Lung (tissue), 12 donors: ENCODE data around the gene SIM2. TPM values are rescaled to one million over a fixed set of nuclear protein-coding genes. Genes with fewer than 3 reads are reported as not detected.

ENCODE experiments used
- ATAC-seq: fragments of 200-7000 bp; cut with Tn5 transposase; one replicate; pipeline ENCODE4 v1.9.1; 2020; ENCODE audit warnings: moderate number of reproducible peaks; ENCODE audit not compliant: insufficient read depth, low FRiP score
- DNase-seq, 3 donors: peaks; one replicate each; pipeline ENCODE4 v3.0.0-alpha.2; 2013 to 2017
- H3K27ac ChIP-seq, 2 donors: one replicate each; pipeline ENCODE4 v1.5.1; 2013; ENCODE audit warnings: mild to moderate bottlenecking in 2 of 2, moderate library complexity in 2 of 2, control low read depth in 1 of 2, inconsistent platforms in 1 of 2, low read depth in 1 of 2, low read length in 1 of 2
- H3K27me3 ChIP-seq, 3 donors: one replicate each; pipeline ENCODE4 v1.5.1; 2013; ENCODE audit warnings: low read length in 2 of 3; ENCODE audit not compliant: control insufficient read depth in 3 of 3, insufficient read depth in 3 of 3
- H3K36me3 ChIP-seq, 4 donors: one replicate each; pipeline ENCODE4 v1.5.1; 2013; ENCODE audit warnings: low read length in 4 of 4, mild to moderate bottlenecking in 1 of 4, moderate library complexity in 1 of 4; ENCODE audit not compliant: control insufficient read depth in 4 of 4, insufficient read depth in 4 of 4
- H3K4me1 ChIP-seq, 5 donors: one replicate each; pipeline ENCODE4 v1.5.1; 2013; ENCODE audit warnings: low read length in 5 of 5, mild to moderate bottlenecking in 2 of 5, moderate library complexity in 1 of 5; ENCODE audit not compliant: control insufficient read depth in 5 of 5, insufficient read depth in 5 of 5
- H3K4me3 ChIP-seq: one replicate; pipeline ENCODE4 v1.5.1; 2013; ENCODE audit warnings: mild to moderate bottlenecking, control low read depth, moderate library complexity
- H3K9ac ChIP-seq, 2 donors: one replicate each; pipeline ENCODE4 v1.5.1; 2013; ENCODE audit warnings: low read length in 2 of 2, control low read depth in 1 of 2; ENCODE audit not compliant: insufficient read depth in 1 of 2
- H3K9me3 ChIP-seq, 4 donors: one replicate each; pipeline ENCODE4 v1.5.1; 2013; ENCODE audit warnings: low read length in 3 of 4, mild to moderate bottlenecking in 1 of 4, moderate library complexity in 1 of 4; ENCODE audit not compliant: control insufficient read depth in 4 of 4, insufficient read depth in 3 of 4
- CTCF ChIP-seq: IDR thresholded peaks from 2 replicates; pipeline ENCODE4 v1.5.1; 2012; ENCODE audit warnings: mild to moderate bottlenecking; ENCODE audit errors: control extremely low read depth, extremely low read depth
- WGBS, 2 donors: extraction: QIAGEN DNeasy Blood & Tissue Kit; methylation state at CpG; one replicate each; pipeline ENCODE4 v1.1.7; 2013; 5-methylcytosine and 5-hydroxymethylcytosine counted together
- polyA plus RNA-seq, 2 donors: library from polyadenylated mRNA; stranded (reverse); fragments of 200-250 nt; gene quantifications; one replicate each; pipeline ENCODE4 v1.2.1, GENCODE V29; 2013
- total RNA-seq, 2 donors: library from RNA; depleted of rRNA in 1 of 2; stranded (reverse); fragments of >200 nt in 1 of 2; gene quantifications; one replicate each; pipeline ENCODE4 v1.2.1, GENCODE V29; 2014 to 2021
- donor health status: control.
- donor health status: control.
- donor health status: Bipolar disorder and iron deficiency.
- donor health status: healthy.
- donor health status: DM: yes; HTN: yes; CAD: no.

Gene SIM2
- total and polyA plus RNA-seq, 4 donors: not detected

- Histone ChIP-seq H3K27ac (no peak overlapping the region), H3K4me1 (peaks cover 0 to 9% (median 0%) of the 10 kb centered on the region in 5 donors), H3K36me3 (no peaks in the 10 kb centered on the region), H3K4me3 (no peak overlapping the region), H3K9me3 (peaks cover under 1 to 4% (median 4%) of the 10 kb centered on the region in 4 donors), H3K9ac (no peak overlapping the region), H3K27me3 (no peaks in the 10 kb centered on the region)
- 82 to 84% methylated on average over 6 of the region's 6 CpGs for whole genome bisulfite sequencing, 2 donors
- ATAC-seq (no peak), DNase-seq (no peak)
- TF ChIP-seq CTCF: no peak
Measured at GRCh38 chr21:36792505-36792967, 93.6 kb downstream of the SIM2 start.

- no peak overlapping the region for H3K27ac ChIP-seq
- 95 to 99% methylated on average over 2 of the region's 2 CpGs for WGBS, 2 donors
- H3K9me3 ChIP-seq: peaks cover 3 to 8% (median 5%) of the 10 kb centered on the region in 4 donors
- no peaks in the 10 kb centered on the region for H3K27me3 ChIP-seq
- no peaks in the 10 kb centered on the region for H3K36me3 ChIP-seq
- no peak for TF ChIP-seq CTCF
- no peak overlapping the region for H3K9ac ChIP-seq
- DNase-seq (no peak), ATAC-seq (no peak)
- peaks cover 0 to 3% (median 0%) of the 10 kb centered on the region in 5 donors for H3K4me1 ChIP-seq
- no peak overlapping the region for H3K4me3 ChIP-seq
Measured at GRCh38 chr21:36796070-36796469, 97.2 kb downstream of the SIM2 start.

- peaks cover 0 to 3% (median 0%) of the 10 kb centered on the region in 4 donors for H3K36me3 ChIP-seq
- DNase-seq (no peak), ATAC-seq (no peak)
- H3K9ac ChIP-seq: no peak overlapping the region
- peaks cover 3 to 8% (median 6%) of the 10 kb centered on the region in 4 donors for H3K9me3 ChIP-seq
- no peaks in the 10 kb centered on the region for H3K4me1 ChIP-seq
- no peak for TF ChIP-seq CTCF
- H3K4me3 ChIP-seq: no peak overlapping the region
- H3K27ac ChIP-seq: no peak overlapping the region
- H3K27me3 ChIP-seq: no peaks in the 10 kb centered on the region
Measured at GRCh38 chr21:36798491-36798890, 99.6 kb downstream of the SIM2 start.

Other genes starting within 250 kb of the SIM2 start
- under 1 TPM in 1 of 2 donors, not detected in 1; 0.15 TPM for gene CLDN14, start 219.0 kb upstream of the SIM2 start, total RNA-seq
- under 1 TPM; 0.08 to 0.49 TPM for gene CLDN14, start 219.0 kb upstream of the SIM2 start, polyA plus RNA-seq